AG09319 (cell line): Measurements from ENCODE around the gene RCE1.
"Not testable (repeated sequence)": the region's sequence is repeated elsewhere in the genome, so short reads cannot be mapped to it uniquely, and the experiment has no call there.

Experiments
- DNase-seq: peaks from one replicate; pipeline ENCODE4 v3.0.0-alpha.2; 2010; ENCODE audit warnings: low read depth; ENCODE audit errors: extremely low read depth
- TF ChIP-seq, protein P1 (sequence below): IDR thresholded peaks from 2 replicates; pipeline ENCODE4 v1.5.1; 2011; ENCODE audit warnings: low read depth, mild to moderate bottlenecking, inconsistent platforms, low read length, moderate library complexity

Gene RCE1

GRCh38 chr11:66842896-66843775 lies at the start of gene RCE1:
Gene RCE1, plus strand, starts transcription at chr11:66843441. Its CDS starts 15 bp downstream, at chr11:66843456.
- TF ChIP-seq, protein P1, sequence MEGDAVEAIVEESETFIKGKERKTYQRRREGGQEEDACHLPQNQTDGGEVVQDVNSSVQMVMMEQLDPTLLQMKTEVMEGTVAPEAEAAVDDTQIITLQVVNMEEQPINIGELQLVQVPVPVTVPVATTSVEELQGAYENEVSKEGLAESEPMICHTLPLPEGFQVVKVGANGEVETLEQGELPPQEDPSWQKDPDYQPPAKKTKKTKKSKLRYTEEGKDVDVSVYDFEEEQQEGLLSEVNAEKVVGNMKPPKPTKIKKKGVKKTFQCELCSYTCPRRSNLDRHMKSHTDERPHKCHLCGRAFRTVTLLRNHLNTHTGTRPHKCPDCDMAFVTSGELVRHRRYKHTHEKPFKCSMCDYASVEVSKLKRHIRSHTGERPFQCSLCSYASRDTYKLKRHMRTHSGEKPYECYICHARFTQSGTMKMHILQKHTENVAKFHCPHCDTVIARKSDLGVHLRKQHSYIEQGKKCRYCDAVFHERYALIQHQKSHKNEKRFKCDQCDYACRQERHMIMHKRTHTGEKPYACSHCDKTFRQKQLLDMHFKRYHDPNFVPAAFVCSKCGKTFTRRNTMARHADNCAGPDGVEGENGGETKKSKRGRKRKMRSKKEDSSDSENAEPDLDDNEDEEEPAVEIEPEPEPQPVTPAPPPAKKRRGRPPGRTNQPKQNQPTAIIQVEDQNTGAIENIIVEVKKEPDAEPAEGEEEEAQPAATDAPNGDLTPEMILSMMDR: no peak
- DNase-seq: peak; percentile 56

DNA sequence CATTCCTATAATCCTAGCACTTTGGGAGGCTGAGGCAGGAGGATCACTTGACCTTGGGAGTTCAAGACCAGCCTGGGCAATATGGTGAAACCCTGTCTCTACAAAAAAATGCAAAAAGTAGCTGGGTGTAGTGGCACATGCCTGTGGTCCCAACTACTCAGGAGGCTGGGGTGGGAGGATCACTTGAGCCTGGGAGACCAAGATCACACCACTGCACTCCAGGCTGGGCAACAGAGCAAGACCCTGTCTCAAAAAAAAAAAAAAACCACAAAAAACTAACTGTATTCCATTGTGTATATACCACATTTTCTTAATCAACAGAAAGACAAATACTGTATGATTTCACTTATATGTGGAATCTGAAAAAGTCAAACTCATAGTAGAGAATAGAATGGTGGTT lies 43.4 kb upstream of the RCE1 start:
- DNase-seq: not testable (repeated sequence)

- TF ChIP-seq, protein P1: no peak
- no peak for DNase-seq
Observed at GRCh38 chr11:66800720-66801428, 42.4 kb upstream of the RCE1 start.

DNA sequence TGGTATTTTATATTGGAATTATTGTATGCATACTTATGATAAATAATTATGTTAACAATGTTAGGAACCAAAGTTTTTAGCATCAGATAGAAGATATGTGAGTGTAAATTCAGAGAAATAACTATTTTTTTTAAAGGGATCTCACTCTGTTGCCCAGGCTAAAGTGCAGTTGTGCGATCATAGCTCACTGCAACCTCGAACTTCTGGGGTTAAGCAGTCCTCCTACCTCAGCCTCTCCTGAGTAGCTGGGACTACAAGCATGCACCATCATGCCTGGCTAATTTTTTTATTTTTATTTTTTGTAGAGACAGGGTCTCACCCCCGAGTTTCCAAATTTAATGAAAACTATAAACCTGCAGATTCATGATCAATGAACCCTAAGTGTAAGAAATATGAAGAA lies 33.6 kb upstream of the RCE1 start:
- DNase-seq: no peak
- TF ChIP-seq, protein P1: no peak

DNA sequence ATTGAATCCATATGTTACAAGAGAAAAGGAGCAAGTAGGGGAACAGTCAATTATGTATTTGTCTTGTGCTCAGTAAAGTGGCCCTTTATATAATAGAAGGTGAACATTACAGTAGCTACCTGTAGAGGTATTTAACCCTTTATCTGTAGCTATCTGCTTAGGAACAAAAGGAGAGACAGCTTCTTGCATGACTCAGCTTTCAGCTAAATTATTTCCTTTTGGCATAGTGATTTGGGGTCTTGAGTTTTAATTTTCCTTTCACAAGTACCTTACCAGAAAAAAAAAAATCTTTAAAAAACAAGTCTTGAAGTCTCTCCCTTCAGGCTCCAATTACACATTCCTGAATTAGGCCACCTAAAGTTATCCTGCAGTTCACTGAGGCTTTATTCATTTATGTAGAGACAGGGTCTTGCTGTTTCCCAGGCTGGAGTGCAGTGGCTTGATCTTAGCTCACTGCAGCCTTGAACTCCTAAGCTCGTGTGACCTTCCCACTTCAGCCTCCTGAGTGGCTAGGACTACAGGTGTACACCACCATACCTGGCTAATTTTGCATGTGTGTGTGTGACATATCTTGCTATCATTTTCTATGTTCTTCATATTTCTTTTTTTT lies 32.6 kb upstream of the RCE1 start:
- TF ChIP-seq, protein P1: no peak
- DNase-seq: no peak

- TF ChIP-seq, protein P1: no peak
Observed at GRCh38 chr11:66814678-66815077, 28.6 kb upstream of the RCE1 start.

DNA sequence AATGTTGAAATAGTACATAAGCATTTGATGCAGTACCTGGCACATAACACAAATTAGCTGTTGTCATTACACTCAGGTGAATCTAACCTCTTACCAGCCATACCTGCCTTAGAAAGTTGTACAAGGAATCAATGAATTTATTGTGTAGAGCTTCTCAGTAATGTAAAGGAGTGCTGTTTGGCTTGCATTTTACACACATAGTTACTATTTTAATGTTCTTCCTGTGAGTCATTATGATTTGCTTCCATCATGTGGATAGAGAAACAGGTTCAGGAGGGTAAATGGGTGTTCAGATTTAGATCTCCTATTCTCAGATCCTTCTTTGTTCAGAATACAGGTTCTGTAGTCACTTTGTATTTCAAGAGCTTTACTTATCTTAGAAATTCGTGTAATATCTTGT lies 27.6 kb upstream of the RCE1 start:
- TF ChIP-seq, protein P1: no peak
- DNase-seq: no peak

More at GRCh38 chr11:66814678-66815077, 28.6 kb upstream of the RCE1 start:
- DNase-seq: no peak
